Upper lobe of right lung (tissue), 1 donor: ENCODE data around the gene ALDOA. TPM values are rescaled to one million over a fixed set of nuclear protein-coding genes. Genes with fewer than 3 reads are reported as not detected.

ENCODE experiments used
- total RNA-seq: library from RNA; stranded (reverse); fragmentation: NEBNext Ultra II Directional; extraction: Animal tissue kit (Norgen Biotek cat#: 25700); gene quantifications from one replicate; pipeline ENCODE4 v1.2.1, GENCODE V29; 2021
- donor health status: DM: no; HTN: yes; CAD: no; lungs with severe emphysema.

Gene ALDOA
- total RNA-seq, 1 donor from 2014 or later, result 689 TPM

Other genes starting within 250 kb of the ALDOA start
- gene PAGR1, start 249.6 kb upstream of the ALDOA start, total RNA-seq, result 15.2 TPM
- gene MVP, start 245.3 kb upstream of the ALDOA start, total RNA-seq, result 247 TPM
- gene CDIPT, start 202.5 kb upstream of the ALDOA start, total RNA-seq, result 83.2 TPM
- 11.9 TPM for gene SEZ6L2, start 166.2 kb upstream of the ALDOA start, total RNA-seq
- 4.4 TPM for gene ASPHD1, start 165.3 kb upstream of the ALDOA start, total RNA-seq
- 23.5 TPM for gene KCTD13, start 139.5 kb upstream of the ALDOA start, total RNA-seq
- 133 TPM for gene TMEM219, start 103.7 kb upstream of the ALDOA start, total RNA-seq
- gene TAOK2, start 91.9 kb upstream of the ALDOA start, total RNA-seq, result 75.4 TPM
- 20.3 TPM for gene HIRIP3, start 70.1 kb upstream of the ALDOA start, total RNA-seq
- 65.3 TPM for gene INO80E, start 69.5 kb upstream of the ALDOA start, total RNA-seq
- gene DOC2A, start 54.7 kb upstream of the ALDOA start, total RNA-seq, result 2.6 TPM
- gene C16orf92, start 42.6 kb upstream of the ALDOA start, total RNA-seq, result not detected
- not detected for gene TLCD3B, start 34.5 kb upstream of the ALDOA start, total RNA-seq
- gene PPP4C, start 10.2 kb downstream of the ALDOA start, total RNA-seq, result 74.2 TPM
- 1.4 TPM for gene TBX6, start 26.2 kb downstream of the ALDOA start, total RNA-seq
- 93.6 TPM for gene YPEL3, start 30.5 kb downstream of the ALDOA start, total RNA-seq
- gene GDPD3, start 47.8 kb downstream of the ALDOA start, total RNA-seq, result 11.5 TPM
- 93.7 TPM for gene MAPK3, start 57.5 kb downstream of the ALDOA start, total RNA-seq
- gene CORO1A, start 117.8 kb downstream of the ALDOA start, total RNA-seq, result 70.0 TPM
- gene BOLA2B, start 127.9 kb downstream of the ALDOA start, total RNA-seq, result 59.3 TPM
- 49.4 TPM for gene SLX1A, start 128.1 kb downstream of the ALDOA start, total RNA-seq
- 10.6 TPM for gene SULT1A3, start 133.5 kb downstream of the ALDOA start, total RNA-seq
- 19.9 TPM for gene NPIPB13, start 182.7 kb downstream of the ALDOA start, total RNA-seq